ENCODE data around the gene ABCA7.

The ABCA7 gene

GRCh38 chr19:1063030-1063908, 23.4 kb downstream of the ABCA7 start:
- peaks cover 16% of the 10 kb centered on the region for H3K4me1 ChIP-seq (ENCODE audit: control insufficient read depth, insufficient read depth, low read length, poor library complexity, severe bottlenecking)
- no peak overlapping the region for H3K27ac ChIP-seq (ENCODE audit: low read depth, low read length, severe bottlenecking)
- 93 to 97% methylated on average over 30 to 31 of the region's 37 CpGs for WGBS, 2 experiments (ENCODE audit: insufficient coverage in 2 of 2)
- H3K4me3 ChIP-seq (ENCODE audit: extremely low read depth, insufficient read depth, low read length, poor library complexity, severe bottlenecking), result no peak overlapping the region
- H3K36me3 ChIP-seq (ENCODE audit: control insufficient read depth, insufficient read depth, low read length), result no peaks in the 10 kb centered on the region
- no peaks in the 10 kb centered on the region for H3K9me3 ChIP-seq (ENCODE audit: control insufficient read depth, low read length)

GRCh38 chr19:1063909-1064660, 24.2 kb downstream of the ABCA7 start:
- Histone ChIP-seq H3K9me3 (ENCODE audit: control insufficient read depth, low read length) (no peaks in the 10 kb centered on the region), H3K27ac (ENCODE audit: low read depth, low read length, severe bottlenecking) (no peak overlapping the region), H3K36me3 (ENCODE audit: control insufficient read depth, insufficient read depth, low read length) (no peaks in the 10 kb centered on the region), H3K4me1 (ENCODE audit: control insufficient read depth, insufficient read depth, low read length, poor library complexity, severe bottlenecking) (peaks cover 16% of the 10 kb centered on the region), H3K4me3 (ENCODE audit: extremely low read depth, insufficient read depth, low read length, poor library complexity, severe bottlenecking) (no peak overlapping the region)
- WGBS, 2 experiments (ENCODE audit: insufficient coverage in 2 of 2), result 87 to 94% methylated on average over 23 to 35 of the region's 37 CpGs

- H3K4me3 ChIP-seq (ENCODE audit: extremely low read depth, insufficient read depth, low read length, poor library complexity, severe bottlenecking), result no peak overlapping the region
- H3K9me3 ChIP-seq (ENCODE audit: control insufficient read depth, low read length), result no peaks in the 10 kb centered on the region
- peaks cover 16% of the 10 kb centered on the region for H3K4me1 ChIP-seq (ENCODE audit: control insufficient read depth, insufficient read depth, low read length, poor library complexity, severe bottlenecking)
- no peaks in the 10 kb centered on the region for H3K36me3 ChIP-seq (ENCODE audit: control insufficient read depth, insufficient read depth, low read length)
- H3K27ac ChIP-seq (ENCODE audit: low read depth, low read length, severe bottlenecking), result peak overlapping the region; percentile 31
- WGBS, 2 experiments (ENCODE audit: insufficient coverage in 2 of 2), result 10 to 11% methylated on average over 49 to 52 of the region's 60 CpGs
These were observed 25.0 kb downstream of the ABCA7 start for GRCh38 chr19:1064661-1065605.

- 55 to 67% methylated on average over 14 of the region's 17 CpGs for WGBS, 2 experiments (ENCODE audit: insufficient coverage in 2 of 2)
- H3K27ac ChIP-seq (ENCODE audit: low read depth, low read length, severe bottlenecking), result peak overlapping the region; percentile 36
These were observed 25.8 kb downstream of the ABCA7 start for GRCh38 chr19:1065606-1066109.

GRCh38 chr19:1066251-1066747, 26.4 kb downstream of the ABCA7 start:
- peaks cover 16% of the 10 kb centered on the region for H3K4me1 ChIP-seq (ENCODE audit: control insufficient read depth, insufficient read depth, low read length, poor library complexity, severe bottlenecking)
- no peaks in the 10 kb centered on the region for H3K9me3 ChIP-seq (ENCODE audit: control insufficient read depth, low read length)
- H3K36me3 ChIP-seq (ENCODE audit: control insufficient read depth, insufficient read depth, low read length), result no peaks in the 10 kb centered on the region
- WGBS, 2 experiments (ENCODE audit: insufficient coverage in 2 of 2), result 46 to 48% methylated on average over 16 of the region's 17 CpGs
- H3K27ac ChIP-seq (ENCODE audit: low read depth, low read length, severe bottlenecking), result peak overlapping the region; percentile 36
- H3K4me3 ChIP-seq (ENCODE audit: extremely low read depth, insufficient read depth, low read length, poor library complexity, severe bottlenecking), result peak overlapping the region; percentile 34

More at GRCh38 chr19:1065606-1066109, 25.8 kb downstream of the ABCA7 start:
- no peaks in the 10 kb centered on the region for H3K9me3 ChIP-seq (ENCODE audit: control insufficient read depth, low read length)
- peaks cover 16% of the 10 kb centered on the region for H3K4me1 ChIP-seq (ENCODE audit: control insufficient read depth, insufficient read depth, low read length, poor library complexity, severe bottlenecking)
- no peaks in the 10 kb centered on the region for H3K36me3 ChIP-seq (ENCODE audit: control insufficient read depth, insufficient read depth, low read length)
- H3K4me3 ChIP-seq (ENCODE audit: extremely low read depth, insufficient read depth, low read length, poor library complexity, severe bottlenecking), result no peak overlapping the region

GRCh38 chr19:1066748-1067340, 26.9 kb downstream of the ABCA7 start, which contains the start of gene ARHGAP45:
ARHGAP45 (plus strand) TSS chr19:1067167; CDS start chr19:1067406, 239 bp downstream.
- 12 to 13% methylated on average over 43 to 48 of the region's 61 CpGs for WGBS, 2 experiments (ENCODE audit: insufficient coverage in 2 of 2)
- H3K36me3 ChIP-seq (ENCODE audit: control insufficient read depth, insufficient read depth, low read length), result no peaks in the 10 kb centered on the region
- H3K4me1 ChIP-seq (ENCODE audit: control insufficient read depth, insufficient read depth, low read length, poor library complexity, severe bottlenecking), result peaks cover 16% of the 10 kb centered on the region
- H3K4me3 ChIP-seq (ENCODE audit: extremely low read depth, insufficient read depth, low read length, poor library complexity, severe bottlenecking), result peak within 1 kb of the TSS; percentile 34
- no peaks in the 10 kb centered on the region for H3K9me3 ChIP-seq (ENCODE audit: control insufficient read depth, low read length)
- peak within 1 kb of the TSS; percentile 36 for H3K27ac ChIP-seq (ENCODE audit: low read depth, low read length, severe bottlenecking)

- Histone ChIP-seq H3K36me3 (ENCODE audit: control insufficient read depth, insufficient read depth, low read length) (no peaks in the 10 kb centered on the region), H3K4me1 (ENCODE audit: control insufficient read depth, insufficient read depth, low read length, poor library complexity, severe bottlenecking) (peaks cover 16% of the 10 kb centered on the region), H3K4me3 (ENCODE audit: extremely low read depth, insufficient read depth, low read length, poor library complexity, severe bottlenecking) (peak overlapping the region; percentile 34), H3K9me3 (ENCODE audit: control insufficient read depth, low read length) (no peaks in the 10 kb centered on the region), H3K27ac (ENCODE audit: low read depth, low read length, severe bottlenecking) (no peak overlapping the region)
- 7 to 10% methylated on average over 28 to 29 of the region's 38 CpGs for whole genome bisulfite sequencing, 2 experiments (ENCODE audit: insufficient coverage in 2 of 2)
These were observed 27.5 kb downstream of the ABCA7 start for GRCh38 chr19:1067341-1067957.

- no peaks in the 10 kb centered on the region for H3K9me3 ChIP-seq (ENCODE audit: control insufficient read depth, low read length)
- 94% methylated on average over 24 to 39 of the region's 45 CpGs for WGBS, 2 experiments (ENCODE audit: insufficient coverage in 2 of 2)
- no peak overlapping the region for H3K27ac ChIP-seq (ENCODE audit: low read depth, low read length, severe bottlenecking)
- H3K4me1 ChIP-seq (ENCODE audit: control insufficient read depth, insufficient read depth, low read length, poor library complexity, severe bottlenecking), result peaks cover 16% of the 10 kb centered on the region
- H3K4me3 ChIP-seq (ENCODE audit: extremely low read depth, insufficient read depth, low read length, poor library complexity, severe bottlenecking), result no peak overlapping the region
- no peaks in the 10 kb centered on the region for H3K36me3 ChIP-seq (ENCODE audit: control insufficient read depth, insufficient read depth, low read length)
These were observed 28.4 kb downstream of the ABCA7 start for GRCh38 chr19:1068009-1069001.
